PC-3 (cell line): ENCODE measurements around the gene ADGRL4.

Experiments
- CTCF ChIP-seq: fragments of 300-600 bp; sonication (generic); conservative IDR thresholded peaks from 2 replicates; pipeline ENCODE4 v1.5.1; 2017; ENCODE audit warnings: antibody characterized with exemption, low read depth, mild to moderate bottlenecking, low read length
- EZH2phosphoT487 ChIP-seq: fragments of 300-600 bp; sonication (generic); IDR thresholded peaks from 2 replicates; pipeline ENCODE4 v1.6.1; 2018; ENCODE audit warnings: mild to moderate bottlenecking, antibody characterized with exemption, low read length, borderline replicate concordance

GRCh38 chr1:78855258-78855657, 151.3 kb downstream of the ADGRL4 start:
- TF ChIP-seq CTCF (no peak), EZH2phosphoT487 (no peak)
